Endothelial cell of umbilical vein (primary cell): ENCODE measurements around the gene SYNPO2. TPM values are rescaled to one million over a fixed set of nuclear protein-coding genes. Genes with fewer than 3 reads are reported as not detected.

Source experiments
- BruUV-seq: library from RNA; stranded (reverse); fragments of 400-500 nt; replicated peaks from 2 replicates; lab custom pipeline; 2021; lab: Mats Ljungman, UMichigan
- CTCF ChIA-PET: fragments of 300-600, 350-600 bp; sonication (Branson Sonifier 250); formaldehyde crosslinking; loops from one replicate; lab custom pipeline; 2021; ENCODE audit warnings: antibody characterized with exemption, inconsistent platforms; lab: Charles Lee
- POLR2A ChIA-PET: fragments of 300-600, 350-600 bp; sonication (Branson Sonifier 250); formaldehyde crosslinking; loops from one replicate; lab custom pipeline; 2021; ENCODE audit warnings: antibody characterized with exemption, inconsistent platforms; lab: Charles Lee
- DNase-seq: peaks from one replicate; pipeline ENCODE4 v3.0.0-alpha.2; 2011; ENCODE audit warnings: low read depth, low spot score
- FAIRE-seq: peaks from 2 replicates; lab custom pipeline; 2011; peaks lifted over from hg19 to GRCh38; lab: Jason Lieb, UNC
- H2AFZ ChIP-seq: 2 replicates; pipeline ENCODE4 v1.6.0; 2012; ENCODE audit warnings: low read depth, low read length, control low read depth, inconsistent platforms
- H3K27ac ChIP-seq: 2 replicates; pipeline ENCODE4 v1.5.1; 2011; ENCODE audit warnings: low read depth, mild to moderate bottlenecking, control low read depth, low read length, moderate library complexity; ENCODE audit not compliant: insufficient read depth
- H3K27me3 ChIP-seq, 2 experiments: 2 replicates each; pipeline versions ENCODE4 v1.6.0 to v1.6.1; 2011; ENCODE audit warnings: low read length in 2 of 2, mixed read lengths in 1 of 2; ENCODE audit not compliant: control insufficient read depth in 2 of 2, insufficient read depth in 2 of 2
- H3K36me3 ChIP-seq, 2 experiments: 2 replicates in 1 of 2; 3 replicates in 1 of 2; pipeline ENCODE4 v1.5.1; 2011; ENCODE audit warnings: low read length in 2 of 2, mild to moderate bottlenecking in 1 of 2, moderate library complexity in 1 of 2; ENCODE audit not compliant: control insufficient read depth in 2 of 2, insufficient read depth in 2 of 2; ENCODE audit errors: extremely low read depth in 1 of 2
- H3K4me1 ChIP-seq: 3 replicates; pipeline ENCODE4 v1.5.1; 2011; ENCODE audit warnings: mild to moderate bottlenecking, low read length; ENCODE audit not compliant: control insufficient read depth, insufficient read depth; ENCODE audit errors: extremely low read depth
- H3K4me2 ChIP-seq: 2 replicates; pipeline ENCODE4 v1.6.1; 2011; ENCODE audit warnings: low read length, control low read depth, mixed read lengths; ENCODE audit not compliant: insufficient read depth
- H3K4me3 ChIP-seq, 3 experiments: fragments of 200-600 bp in 1 of 3; sonication (generic), shearing (Covaris generic) in 1 of 3; replicated peaks in 1 of 3; 2 replicates each; pipeline ENCODE4 v1.5.1; 2011 to 2016; ENCODE audit warnings: control low read depth in 3 of 3, low read length in 3 of 3, mild to moderate bottlenecking in 2 of 3, inconsistent platforms in 1 of 3, low read depth in 1 of 3, moderate library complexity in 1 of 3; ENCODE audit not compliant: insufficient read depth in 1 of 3
- H3K79me2 ChIP-seq: 2 replicates; pipeline ENCODE4 v1.6.0; 2012; ENCODE audit warnings: low read length, inconsistent platforms; ENCODE audit not compliant: control insufficient read depth, insufficient read depth
- H3K9ac ChIP-seq: replicated peaks from 2 replicates; pipeline ENCODE3; 2011; ENCODE audit warnings: low read length, control low read depth; ENCODE audit not compliant: insufficient read depth; ENCODE audit errors: extremely low read depth
- H3K9me1 ChIP-seq: replicated peaks from 3 replicates; pipeline ENCODE4 v1.6.0; 2011; ENCODE audit warnings: mild to moderate bottlenecking, low read length; ENCODE audit not compliant: control insufficient read depth, insufficient read depth; ENCODE audit errors: extremely low read depth
- H3K9me3 ChIP-seq: replicated peaks from 2 replicates; pipeline ENCODE4 v1.5.1; 2012; ENCODE audit warnings: low read length, inconsistent platforms; ENCODE audit not compliant: control insufficient read depth, insufficient read depth
- H4K20me1 ChIP-seq: replicated peaks from 2 replicates; pipeline ENCODE3; 2011; ENCODE audit warnings: mild to moderate bottlenecking, low read length; ENCODE audit not compliant: control insufficient read depth, insufficient read depth; ENCODE audit errors: extremely low read depth
- CTCF ChIP-seq, 2 donors: IDR thresholded peaks; 1 replicate in 1 of 2; 2 replicates in 1 of 2; pipeline ENCODE4 v1.5.1; 2011; ENCODE audit warnings: low read length in 2 of 2, mild to moderate bottlenecking in 2 of 2, moderate library complexity in 2 of 2, control low read depth in 1 of 2, inconsistent platforms in 1 of 2, low read depth in 1 of 2; ENCODE audit not compliant: insufficient read depth in 1 of 2; ENCODE audit errors: extremely low read depth in 1 of 2
- EZH2 ChIP-seq: IDR thresholded peaks from 2 replicates; pipeline ENCODE4 v1.6.1; 2012; ENCODE audit warnings: borderline replicate concordance, low read depth, mild to moderate bottlenecking, moderate library complexity, low read length, inconsistent platforms; ENCODE audit not compliant: severe bottlenecking
- FOS ChIP-seq: IDR thresholded peaks from 2 replicates; pipeline ENCODE4 v1.6.1; 2011; ENCODE audit warnings: mild to moderate bottlenecking, low read length, moderate library complexity, borderline replicate concordance; ENCODE audit not compliant: insufficient read depth
- GATA2 ChIP-seq: IDR thresholded peaks from 2 replicates; pipeline ENCODE4 v1.7.0; 2011; ENCODE audit warnings: low read depth, mild to moderate bottlenecking, moderate library complexity, mixed read lengths, low read length; ENCODE audit not compliant: insufficient read length, insufficient read depth
- MYC ChIP-seq: IDR thresholded peaks from one replicate; pipeline ENCODE4 v1.6.1; 2011; ENCODE audit warnings: mild to moderate bottlenecking, low read depth, low read length
- POLR2A ChIP-seq: IDR thresholded peaks from 2 replicates; pipeline ENCODE4 v1.6.1; 2012; ENCODE audit warnings: low read depth, mild to moderate bottlenecking, control low read depth, low read length
- POLR2AphosphoS5 ChIP-seq: IDR thresholded peaks from 2 replicates; pipeline ENCODE4 v1.6.1; 2012; ENCODE audit warnings: low read depth, mild to moderate bottlenecking, control low read depth, low read length, moderate library complexity; ENCODE audit not compliant: insufficient read depth
- dilution Hi-C: fragments of 300-500 bp; cut with MboI; formaldehyde crosslinking; loops from one replicate; pipeline ENCODE4 v1.15.0; 2019; ENCODE audit warnings: low sequenced_read_pairs; ENCODE audit not compliant: extremely low pct_ligation_motif_present
- intact Hi-C: fragments of 100-400 bp; cut with micrococcal nuclease; formaldehyde crosslinking; loops from one replicate; pipeline ENCODE4 v1.10.0; 2022
- polyA plus RNA-seq, 4 experiments: library from polyadenylated mRNA; depleted of rRNA in 3 of 4; stranded (reverse) in 3 of 4; unstranded in 1 of 4; fragments of >200 nt; gene quantifications; 2 replicates each; pipeline versions ENCODE4 v1.2.1 to v1.2.3, GENCODE V29; 2011 to 2012; ENCODE audit warnings: missing spikeins in 1 of 4
- total RNA-seq: library from RNA; stranded (reverse); gene quantifications from 2 replicates; pipeline ENCODE4 v1.2.3, GENCODE V29; 2021
- TF ChIP-seq, protein P1 (sequence below): IDR thresholded peaks from 2 replicates; pipeline ENCODE4 v1.6.1; 2011; ENCODE audit not compliant: insufficient read depth, insufficient read length

The SYNPO2 gene
- total and polyA plus RNA-seq, 2 donors (not counting 3 experiments of a cell fraction or from before 2014, with no cell fraction given), result 0.06 to 0.13 TPM

- ChIA-PET CTCF (no interaction called here), POLR2A (no interaction called here)
- intact Hi-C loops, result no loop called here
- Histone ChIP-seq H3K4me3 (no peak overlapping the region), H3K36me3 (no peaks in the 10 kb centered on the region), H3K27me3 (peaks cover 0 to 2% of the 10 kb centered on the region in 2 experiments), H4K20me1 (no peaks in the 10 kb centered on the region), H3K9me1 (no peaks in the 10 kb centered on the region), H3K4me2 (no peak overlapping the region), H3K79me2 (no peaks in the 10 kb centered on the region), H3K9me3 (no peaks in the 10 kb centered on the region), H3K27ac (no peak overlapping the region), H2AFZ (no peak overlapping the region), H3K4me1 (no peaks in the 10 kb centered on the region), H3K9ac (no peak overlapping the region)
- DNase-seq, result no peak
- dilution Hi-C loops, result no loop called here
- no TSS peak for BruUV-seq
- no peak for FAIRE-seq
- TF ChIP-seq MYC, result no peak
- TF ChIP-seq GATA2, result no peak
- TF ChIP-seq POLR2AphosphoS5, result no peak
- TF ChIP-seq EZH2, result no peak
- TF ChIP-seq POLR2A, result no peak
- TF ChIP-seq FOS, result no peak
- TF ChIP-seq CTCF (IDR thresholded peaks at IDR 0.05; ENCODE audit: extremely low read depth in 1 of 2, insufficient read depth in 1 of 2, low read depth in 1 of 2, low read length in 2 of 2), result no peak
- TF ChIP-seq, protein P1, sequence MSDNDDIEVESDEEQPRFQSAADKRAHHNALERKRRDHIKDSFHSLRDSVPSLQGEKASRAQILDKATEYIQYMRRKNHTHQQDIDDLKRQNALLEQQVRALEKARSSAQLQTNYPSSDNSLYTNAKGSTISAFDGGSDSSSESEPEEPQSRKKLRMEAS, result no peak
These were observed 103.5 kb downstream of the SYNPO2 start for GRCh38 chr4:118992149-118992548.
